Smooth muscle cell of the umbilical artery (primary cell): Measurements from ENCODE around the gene HRH3. TPM values are rescaled to one million over a fixed set of nuclear protein-coding genes. Genes with fewer than 3 reads are reported as not detected.

Experiments used
- total RNA-seq: library from RNA; depleted of rRNA; stranded (reverse); fragments of >200 nt; gene quantifications from 2 replicates; pipeline ENCODE4 v1.2.3, GENCODE V29; 2014

HRH3 gene
- not detected in 2 replicates for total RNA-seq

DNA sequence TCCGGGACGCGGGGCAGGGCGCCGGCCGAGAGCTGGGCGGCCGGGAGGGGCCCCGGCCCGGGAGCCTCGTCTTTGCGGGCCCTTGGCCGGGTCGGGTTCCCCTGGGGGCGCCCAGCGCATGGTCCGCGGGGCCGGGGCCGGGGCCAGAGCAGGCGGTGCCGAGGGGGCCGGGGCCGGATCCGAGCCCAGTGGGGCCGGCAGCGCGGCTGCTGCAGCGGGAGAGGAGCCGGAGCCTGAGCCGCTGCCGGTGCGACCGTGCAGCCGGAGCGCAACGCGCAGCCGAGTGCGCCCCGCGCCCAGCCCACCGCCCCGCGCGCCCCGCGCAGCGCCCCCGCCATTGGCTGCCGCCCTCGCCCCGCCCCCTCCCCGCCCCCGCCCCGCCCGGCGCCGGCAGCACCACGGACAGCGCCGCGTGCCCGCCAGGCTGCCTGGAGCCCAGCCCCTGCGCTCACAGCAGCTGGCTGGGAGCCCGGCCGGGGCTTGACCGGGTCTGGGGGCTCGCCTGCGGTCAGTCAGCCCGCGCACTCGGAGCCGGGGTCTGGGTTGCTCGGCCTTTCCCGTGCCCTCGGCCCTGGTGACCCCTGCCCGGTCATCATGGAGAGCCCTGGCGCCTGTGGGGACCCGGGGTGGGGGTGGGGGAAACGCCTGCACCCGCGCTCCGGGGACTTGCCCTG lies at the start of gene HRH3:
HRH3 (minus strand) TSS at position 287 of the 674 bp plus-strand sequence. CDS start 308 bp downstream, outside the sequence.

GRCh38 chr20:62237801-62238568 lies 17.9 kb upstream of the HRH3 start, which contains the start of gene OSBPL2:
Gene OSBPL2, plus strand, starts transcription at chr20:62238521. Its CDS starts 17,664 bp downstream, at chr20:62256185.

GRCh38 chr20:62182469-62183425 lies 37.3 kb downstream of the HRH3 start, which contains the start of gene MTG2:
Gene MTG2, plus strand, starts transcription at chr20:62183028. Its CDS starts 10,393 bp downstream, at chr20:62193421.

Other genes with a start within 250 kb of the HRH3 start
- 3.3 and 7.3 TPM in 2 replicates for gene TAF4, start 154.4 kb downstream of the HRH3 start, total RNA-seq
- 39.2 TPM in 2 replicates for gene LSM14B, start 97.8 kb downstream of the HRH3 start, total RNA-seq
- 320 and 348 TPM in 2 replicates for gene PSMA7, start 76.9 kb downstream of the HRH3 start, total RNA-seq
- 10.4 and 18.4 TPM in 2 replicates for gene SS18L1, start 76.5 kb downstream of the HRH3 start, total RNA-seq
- gene MTG2, start 37.2 kb downstream of the HRH3 start, total RNA-seq: 15.7 and 18.2 TPM in 2 replicates
- 39.9 and 40.1 TPM in 2 replicates for gene OSBPL2, start 18.2 kb upstream of the HRH3 start, total RNA-seq
- gene ADRM1, start 82.7 kb upstream of the HRH3 start, total RNA-seq: 101 and 111 TPM in 2 replicates
- gene LAMA5, start 147.0 kb upstream of the HRH3 start, total RNA-seq: 6.5 and 25.0 TPM in 2 replicates
- gene RPS21, start 166.8 kb upstream of the HRH3 start, total RNA-seq: 149 and 652 TPM in 2 replicates
- gene CABLES2, start 187.0 kb upstream of the HRH3 start, total RNA-seq: 2.4 TPM in 2 replicates
- gene RBBP8NL, start 207.3 kb upstream of the HRH3 start, total RNA-seq: not detected in 2 replicates